IMR-90 (cell line): Measurements from ENCODE around the gene RELCH. TPM values are rescaled to one million over a fixed set of nuclear protein-coding genes. Genes with fewer than 3 reads are reported as not detected.

Experiments
- ATAC-seq: fragments of 200-7000 bp; cut with Tn5 transposase; 2 replicates; pipeline ENCODE4 v1.9.1; 2020; ENCODE audit warnings: low read depth, mild to moderate bottlenecking, moderate library complexity
- BruUV-seq: library from RNA; stranded (reverse); fragments of 400-500 nt; replicated peaks from 2 replicates; lab custom pipeline; 2021; lab: Mats Ljungman, UMichigan
- CTCF ChIA-PET: fragments of 300-600 bp; formaldehyde crosslinking; extraction: SDS; loops from one replicate; lab custom pipeline; 2021; ENCODE audit warnings: antibody characterized with exemption; lab: Yijun Ruan, JAX
- POLR2A ChIA-PET: fragments of 300-600 bp; sonication (Branson Sonifier 250); formaldehyde crosslinking; loops from one replicate; lab custom pipeline; 2022; ENCODE audit warnings: antibody characterized with exemption; ENCODE audit not compliant: unreplicated experiment; lab: Charles Lee
- DNase-seq: peaks from one replicate; pipeline ENCODE4 v3.0.0; 2013
- H2AFZ ChIP-seq: replicated peaks from 2 replicates; pipeline ENCODE3; 2013; ENCODE audit warnings: low read length, mild to moderate bottlenecking; ENCODE audit not compliant: poor library complexity
- H2AK5ac ChIP-seq: 2 replicates; pipeline ENCODE4 v1.6.1; 2013; ENCODE audit warnings: low read depth, low read length, inconsistent platforms
- H2AK9ac ChIP-seq: replicated peaks from 2 replicates; pipeline ENCODE3; 2013; ENCODE audit warnings: mild to moderate bottlenecking, low read depth, low read length, moderate library complexity; ENCODE audit not compliant: poor library complexity
- H2BK120ac ChIP-seq: 2 replicates; pipeline ENCODE4 v1.6.1; 2013; ENCODE audit warnings: low read depth, low read length, inconsistent platforms
- H2BK15ac ChIP-seq: 3 replicates; pipeline ENCODE4 v1.6.1; 2013; ENCODE audit warnings: low read depth, low read length, inconsistent platforms
- H2BK20ac ChIP-seq: 2 replicates; pipeline ENCODE4 v1.6.1; 2013; ENCODE audit warnings: low read depth, mild to moderate bottlenecking, inconsistent platforms, low read length, moderate library complexity
- H2BK5ac ChIP-seq: 2 replicates; pipeline ENCODE4 v1.6.1; 2013; ENCODE audit warnings: mild to moderate bottlenecking, low read depth, low read length, inconsistent platforms; ENCODE audit not compliant: poor library complexity, severe bottlenecking
- H3K14ac ChIP-seq: replicated peaks from 2 replicates; pipeline ENCODE4 v1.6.1; 2013; ENCODE audit warnings: low read depth, low read length, inconsistent platforms
- H3K18ac ChIP-seq: 2 replicates; pipeline ENCODE4 v1.6.1; 2013; ENCODE audit warnings: low read depth, low read length, control low read depth
- H3K23ac ChIP-seq: 2 replicates; pipeline ENCODE4 v1.6.1; 2013; ENCODE audit warnings: low read depth, low read length, inconsistent platforms
- H3K27ac ChIP-seq: 2 replicates; pipeline ENCODE4 v1.5.1; 2013; ENCODE audit warnings: mild to moderate bottlenecking, control low read depth, low read length; ENCODE audit not compliant: insufficient read depth
- H3K27me3 ChIP-seq: 2 replicates; pipeline ENCODE4 v1.6.1; 2013; ENCODE audit warnings: low read length; ENCODE audit not compliant: control insufficient read depth, insufficient read depth
- H3K36me3 ChIP-seq: 2 replicates; pipeline ENCODE4 v1.6.1; 2013; ENCODE audit warnings: low read length, mixed read lengths; ENCODE audit not compliant: control insufficient read depth, insufficient read depth
- H3K4ac ChIP-seq: 2 replicates; pipeline ENCODE4 v1.6.1; 2013; ENCODE audit warnings: low read depth, low read length, inconsistent platforms
- H3K4me1 ChIP-seq: 2 replicates; pipeline ENCODE4 v1.6.1; 2013; ENCODE audit warnings: low read length, mixed read lengths; ENCODE audit not compliant: control insufficient read depth, insufficient read depth
- H3K4me2 ChIP-seq: 2 replicates; pipeline ENCODE4 v1.6.1; 2013; ENCODE audit warnings: low read depth, mild to moderate bottlenecking, control low read depth, low read length, moderate library complexity
- H3K4me3 ChIP-seq: 2 replicates; pipeline ENCODE4 v1.5.1; 2013; ENCODE audit warnings: low read depth, mild to moderate bottlenecking, control low read depth, low read length, moderate library complexity; ENCODE audit not compliant: insufficient read depth
- H3K56ac ChIP-seq: 2 replicates; pipeline ENCODE4 v1.6.1; 2013; ENCODE audit warnings: low read length, inconsistent platforms; ENCODE audit not compliant: insufficient read depth; ENCODE audit errors: extremely low read depth
- H3K79me1 ChIP-seq, 2 experiments: 2 replicates each; pipeline ENCODE4 v1.6.1; 2013; ENCODE audit warnings: low read length in 2 of 2, inconsistent platforms in 1 of 2, low read depth in 1 of 2
- H3K9ac ChIP-seq: 2 replicates; pipeline ENCODE4 v1.6.1; 2013; ENCODE audit warnings: low read depth, low read length, control low read depth
- H3K9me1 ChIP-seq: 2 replicates; pipeline ENCODE4 v1.6.1; 2013; ENCODE audit warnings: low read length, inconsistent platforms; ENCODE audit not compliant: insufficient read depth
- H3K9me3 ChIP-seq: 2 replicates; pipeline ENCODE4 v1.6.1; 2013; ENCODE audit warnings: low read length; ENCODE audit not compliant: control insufficient read depth, insufficient read depth
- H4K20me1 ChIP-seq: 2 replicates; pipeline ENCODE4 v1.6.1; 2013; ENCODE audit warnings: low read length, inconsistent platforms; ENCODE audit not compliant: insufficient read depth
- H4K5ac ChIP-seq: 2 replicates; pipeline ENCODE4 v1.6.1; 2013; ENCODE audit warnings: mild to moderate bottlenecking, low read depth, low read length, control low read depth
- H4K8ac ChIP-seq, 2 experiments: 2 replicates each; pipeline ENCODE4 v1.6.1; 2013; ENCODE audit warnings: low read depth in 2 of 2, low read length in 2 of 2, control low read depth in 1 of 2, inconsistent platforms in 1 of 2
- H4K91ac ChIP-seq: 2 replicates; pipeline ENCODE4 v1.6.1; 2013; ENCODE audit warnings: low read depth, low read length, inconsistent platforms; ENCODE audit not compliant: insufficient read depth
- CHD1 ChIP-seq: IDR thresholded peaks from 2 replicates; pipeline ENCODE4 v1.6.1; 2012; ENCODE audit warnings: low read depth, low read length, improper control_type of control experiment
- MXI1 ChIP-seq: IDR thresholded peaks from 2 replicates; pipeline ENCODE4 v1.6.1; 2012; ENCODE audit warnings: low read depth, mild to moderate bottlenecking, low read length, moderate library complexity, borderline replicate concordance
- WGBS, 2 experiments: methylation state at CpG; one replicate each; pipeline versions ENCODE4 v1.1.5 to v1.1.7; 2013; ENCODE audit warnings: missing lambda C conversion rate in 2 of 2; ENCODE audit not compliant: insufficient read length in 1 of 2; ENCODE audit errors: extremely low coverage in 2 of 2; 5-methylcytosine and 5-hydroxymethylcytosine counted together
- dilution Hi-C: fragments of 300-500 bp; cut with HindIII; formaldehyde crosslinking; loops from one replicate; pipeline ENCODE4 v1.14.3; 2018; ENCODE audit warnings: low sequenced_read_pairs; ENCODE audit not compliant: unreplicated experiment
- in situ Hi-C: fragments of 300-500 bp; cut with MboI; formaldehyde crosslinking; loops from 3 replicates; pipeline ENCODE4 v1.14.3; 2019; ENCODE audit warnings: low sequenced_read_pairs, inconsistent platforms, mixed read lengths
- intact Hi-C: fragments of 100-400 bp; cut with micrococcal nuclease; formaldehyde crosslinking; loops from 2 replicates; pipeline ENCODE4 v1.10.0; 2022
- polyA plus RNA-seq, 3 experiments: library from polyadenylated mRNA; depleted of rRNA; stranded (reverse); fragments of >200 nt; gene quantifications; 2 replicates each; pipeline ENCODE4 v1.2.3, GENCODE V29; 2012; ENCODE audit warnings: low replicate concordance in 1 of 3
- total RNA-seq: library from RNA; depleted of rRNA; stranded (reverse); fragments of >200 nt; gene quantifications from 2 replicates; pipeline ENCODE4 v1.2.3, GENCODE V29; 2012

The RELCH gene
- total and polyA plus RNA-seq, 2 of the 4 experiments (the other 2 are of a cell fraction), result 14.4 to 52.5 TPM

- no peaks in the 10 kb centered on the region for H3K79me1 ChIP-seq
- no peaks in the 10 kb centered on the region for H3K9me1 ChIP-seq
- H3K4me3 ChIP-seq, result no peak overlapping the region
- no peak overlapping the region for H2BK20ac ChIP-seq
- peaks cover 69% of the 10 kb centered on the region for H3K27me3 ChIP-seq
- BruUV-seq, result no TSS peak
- no peak overlapping the region for H3K27ac ChIP-seq
- no peak overlapping the region for H3K4ac ChIP-seq
- H4K8ac ChIP-seq, result no peak overlapping the region
- no peak overlapping the region for H2BK120ac ChIP-seq
- no peak overlapping the region for H3K4me2 ChIP-seq
- no peaks in the 10 kb centered on the region for H3K9me3 ChIP-seq
- DNase-seq (no peak), ATAC-seq (no peak)
- 72% methylated on average over 5 of the region's 7 CpGs; no CpG with 5 or more reads in 1 of the 2 experiments for WGBS, 2 experiments
- H2AK5ac ChIP-seq, result no peak overlapping the region
- no peaks in the 10 kb centered on the region for H3K36me3 ChIP-seq
- H4K20me1 ChIP-seq, result peaks cover 4% of the 10 kb centered on the region; the same call in 1 of the 2 replicates
- no peak overlapping the region for H2BK5ac ChIP-seq
- H3K9ac ChIP-seq, result no peak overlapping the region
- intact Hi-C loops (no loop called here), in situ Hi-C loops (no loop called here), dilution Hi-C loops (no loop called here)
- no peak overlapping the region for H4K91ac ChIP-seq
- no peak overlapping the region for H2BK15ac ChIP-seq
- no peak overlapping the region for H2AK9ac ChIP-seq
- H3K18ac ChIP-seq, result no peak overlapping the region
- H2AFZ ChIP-seq, result no peak overlapping the region
- H4K5ac ChIP-seq, result no peak overlapping the region
- H3K23ac ChIP-seq, result no peak overlapping the region
- H3K14ac ChIP-seq, result no peak overlapping the region
- H3K4me1 ChIP-seq, result peaks cover 16% of the 10 kb centered on the region
- H3K56ac ChIP-seq, result no peak overlapping the region
- TF ChIP-seq MXI1, result no peak
- no peak for TF ChIP-seq CHD1
- ChIA-PET POLR2A (no interaction called here), CTCF (no interaction called here)
Measured at GRCh38 chr18:62327977-62328376, 140.9 kb downstream of the RELCH start.
